Activated CD8-positive, alpha-beta T cell treated with anti-CD3 and anti-CD28 coated beads for 36 hours (primary cell): ENCODE measurements around the gene ZNF548. TPM values are rescaled to one million over a fixed set of nuclear protein-coding genes. Genes with fewer than 3 reads are reported as not detected.

Experiments used
- ATAC-seq: fragments of 200-7000 bp; cut with Tn5 transposase; one replicate; pipeline ENCODE4 v1.10.0; 2021; ENCODE audit warnings: mild to moderate bottlenecking, moderate library complexity
- CTCF ChIA-PET: fragments of 350-600 bp; sonication (Branson Sonifier 250); formaldehyde crosslinking; loops from one replicate; lab custom pipeline; 2021; ENCODE audit warnings: antibody characterized with exemption; lab: Charles Lee
- POLR2A ChIA-PET: fragments of 350-600 bp; sonication (Branson Sonifier 250); formaldehyde crosslinking; loops from one replicate; lab custom pipeline; 2021; ENCODE audit warnings: antibody characterized with exemption; lab: Charles Lee
- DNase-seq: peaks from one replicate; pipeline ENCODE4 v3.0.0-alpha.2; 2020
- H3K27ac Mint-ChIP-seq: one replicate; pipeline ENCODE4 v1.8.0; 2021; ENCODE audit warnings: mild to moderate bottlenecking, mixed read lengths
- H3K27me3 Mint-ChIP-seq: one replicate; pipeline ENCODE4 v1.8.0; 2021; ENCODE audit warnings: mixed read lengths
- H3K36me3 Mint-ChIP-seq: one replicate; pipeline ENCODE4 v1.8.0; 2021; ENCODE audit warnings: low read depth, mixed read lengths
- H3K4me1 Mint-ChIP-seq: one replicate; pipeline ENCODE4 v1.8.0; 2021; ENCODE audit warnings: low read depth, mixed read lengths
- H3K4me3 Mint-ChIP-seq: one replicate; pipeline ENCODE4 v1.8.0; 2021; ENCODE audit warnings: mild to moderate bottlenecking, moderate library complexity, mixed read lengths
- H3K9me3 Mint-ChIP-seq: one replicate; pipeline ENCODE4 v1.8.0; 2021; ENCODE audit warnings: mixed read lengths
- CTCF ChIP-seq: fragments of 200-600 bp; IDR thresholded peaks from one replicate; pipeline ENCODE4 v1.8.0; 2022; ENCODE audit warnings: antibody characterized with exemption, mild to moderate bottlenecking
- intact Hi-C: fragments of 100-400 bp; cut with micrococcal nuclease; formaldehyde crosslinking; loops from one replicate; pipeline ENCODE4 v1.10.0; 2022
- total RNA-seq, 2 experiments: library from RNA; stranded (reverse); gene quantifications; one replicate each; pipeline ENCODE4 v1.2.3, GENCODE V29; 2021

The ZNF548 gene
- 10 to 100 TPM; 23.9 to 24.6 TPM for total RNA-seq

- ChIA-PET POLR2A (interaction anchor here (1.0 to 1.4 kb wide), 2 partner anchors 12 to 98 kb away, joined by 3 read pairs; partner anchors contain the start of gene ZNF419), CTCF (interaction anchor here (1.5 to 1.6 kb wide), 2 partner anchors 17 to 285 kb away, joined by 3 to 4 read pairs; no protein-coding TSS in a partner anchor)
- Mint-ChIP-seq H3K27ac (peak within 1 kb of the TSS; percentile 97), H3K4me3 (peak within 1 kb of the TSS; percentile 97), H3K27me3 (no peaks in the 10 kb centered on the region), H3K4me1 (peaks cover 42% of the 10 kb centered on the region), H3K36me3 (peaks cover 47% of the 10 kb centered on the region), H3K9me3 (peaks cover 23% of the 10 kb centered on the region)
- DNase-seq (peak; percentile 99), ATAC-seq (peak; percentile 96)
- TF ChIP-seq CTCF = no peak
- intact Hi-C loops = no loop called here
Observed at GRCh38 chr19:57389730-57390598, at the start of gene ZNF548. Gene ZNF548, plus strand, starts transcription at chr19:57389854. Its CDS starts 246 bp downstream, at chr19:57390100.

GRCh38 chr19:57342582-57342981, 47.1 kb upstream of the ZNF548 start:
- no peak for TF ChIP-seq CTCF
- no peaks in the 10 kb centered on the region for H3K4me1 Mint-ChIP-seq
- intact Hi-C loops = no loop called here
- H3K27ac Mint-ChIP-seq = no peak overlapping the region
- ATAC-seq (no peak), DNase-seq (no peak)
- H3K4me3 Mint-ChIP-seq = no peak overlapping the region
- ChIA-PET POLR2A (no interaction called here), CTCF (no interaction called here)
- peaks cover 6% of the 10 kb centered on the region for H3K9me3 Mint-ChIP-seq
- H3K36me3 Mint-ChIP-seq = peaks cover 3% of the 10 kb centered on the region
- no peaks in the 10 kb centered on the region for H3K27me3 Mint-ChIP-seq

- Mint-ChIP-seq H3K36me3 (peaks cover 17% of the 10 kb centered on the region), H3K27me3 (no peaks in the 10 kb centered on the region), H3K4me3 (no peak overlapping the region), H3K9me3 (peaks cover 14% of the 10 kb centered on the region), H3K27ac (no peak overlapping the region), H3K4me1 (peaks cover 24% of the 10 kb centered on the region)
- intact Hi-C loops = no loop called here
- DNase-seq = no peak
- ATAC-seq = no peak
- no peak for TF ChIP-seq CTCF
- CTCF ChIA-PET = no interaction called here
- POLR2A ChIA-PET = no interaction called here
Observed at GRCh38 chr19:57348136-57348535, 41.5 kb upstream of the ZNF548 start.

- peak; percentile 93 for DNase-seq
- Mint-ChIP-seq H3K36me3 (peaks cover 48% of the 10 kb centered on the region), H3K4me1 (peaks cover 27% of the 10 kb centered on the region), H3K4me3 (peak within 1 kb of the TSS; percentile 96), H3K9me3 (peaks cover 30% of the 10 kb centered on the region), H3K27me3 (no peaks in the 10 kb centered on the region), H3K27ac (peak within 1 kb of the TSS; percentile 93)
- ATAC-seq = peak; percentile 100
- intact Hi-C loops = no loop called here
- no peak for TF ChIP-seq CTCF
- ChIA-PET POLR2A (no interaction called here), CTCF (interaction anchor here (0.6 to 1.5 kb wide), 3 partner anchors 16 to 248 kb away, joined by 3 to 5 read pairs (median 3); no protein-coding TSS in a partner anchor)
Observed at GRCh38 chr19:57350877-57351805, 38.5 kb upstream of the ZNF548 start, which contains the start of gene ZNF304. Gene ZNF304, plus strand, starts transcription at chr19:57351271. Its CDS starts 394 bp downstream, at chr19:57351665.
